Suprapubic skin (tissue), 3 donors: ENCODE measurements around the gene HOXA9.

Experiments
- CTCF ChIP-seq, 2 donors: fragments of 200-600 bp in 1 of 2; fragments of 450-650 bp in 1 of 2; sonication (generic) in 1 of 2; IDR thresholded peaks; one replicate each; pipeline ENCODE4 v1.5.1; 2016 to 2019; ENCODE audit warnings: antibody characterized with exemption in 2 of 2, mild to moderate bottlenecking in 1 of 2, moderate library complexity in 1 of 2
- POLR2AphosphoS5 ChIP-seq, 3 donors: sonication (generic); formaldehyde crosslinking; IDR thresholded peaks; one replicate each; pipeline ENCODE4 v1.6.1; 2017; ENCODE audit warnings: antibody characterized with exemption in 3 of 3

GRCh38 chr7:27202018-27202861, 36.9 kb upstream of the HOXA9 start:
- TF ChIP-seq CTCF (IDR thresholded peaks at IDR 0.05) (no peak), POLR2AphosphoS5 (IDR thresholded peaks at IDR 0.05) (no peak)
